Measurements from ENCODE around the gene QSOX1. TPM values are rescaled to one million over a fixed set of nuclear protein-coding genes. Genes with fewer than 3 reads are reported as not detected.

The QSOX1 gene
- total and polyA plus RNA-seq, 2 of the 4 experiments (the other 2 are of a cell fraction) = 102 to 791 TPM

GRCh38 chr1:180247580-180247979 lies 92.9 kb downstream of the QSOX1 start:
- H3K9me3 ChIP-seq (ENCODE audit: control insufficient read depth, insufficient read depth, low read length) = no peaks in the 10 kb centered on the region
- H2AK9ac ChIP-seq (replicated peaks; ENCODE audit: low read depth, low read length, poor library complexity) = no peak overlapping the region
- no peak overlapping the region for H3K23ac ChIP-seq (ENCODE audit: low read depth, low read length)
- H2BK120ac ChIP-seq (ENCODE audit: low read depth, low read length) = no peak overlapping the region
- ATAC-seq (ENCODE audit: low read depth) (no peak), DNase-seq (no peak)
- no peak overlapping the region for H4K5ac ChIP-seq (ENCODE audit: low read depth, low read length)
- no peak overlapping the region for H3K9ac ChIP-seq (ENCODE audit: low read depth, low read length)
- H3K27me3 ChIP-seq (ENCODE audit: control insufficient read depth, insufficient read depth, low read length) = peaks cover 17% of the 10 kb centered on the region
- no peaks in the 10 kb centered on the region for H3K36me3 ChIP-seq (ENCODE audit: control insufficient read depth, insufficient read depth, low read length)
- no peak overlapping the region for H4K8ac ChIP-seq (ENCODE audit: low read depth in 2 of 2, low read length in 2 of 2)
- no peak overlapping the region for H3K27ac ChIP-seq (ENCODE audit: insufficient read depth, low read length)
- no peak overlapping the region for H3K4me2 ChIP-seq (ENCODE audit: low read depth, low read length)
- no peak overlapping the region for H3K14ac ChIP-seq (replicated peaks; ENCODE audit: low read depth, low read length)
- dilution Hi-C loops (cut with HindIII; ENCODE audit: low sequenced_read_pairs, unreplicated experiment) (no loop called here), in situ Hi-C loops (cut with MboI; ENCODE audit: low sequenced_read_pairs) (no loop called here), intact Hi-C loops (cut with micrococcal nuclease) (no loop called here)
- no peak overlapping the region for H2AK5ac ChIP-seq (ENCODE audit: low read depth, low read length)
- no peak overlapping the region for H3K18ac ChIP-seq (ENCODE audit: low read depth, low read length)
- POLR2A ChIA-PET (ENCODE audit: unreplicated experiment) = no interaction called here
- BruUV-seq (replicated peaks) = no TSS peak
- H2BK15ac ChIP-seq (ENCODE audit: low read depth, low read length) = no peak overlapping the region
- no peak overlapping the region for H4K91ac ChIP-seq (ENCODE audit: insufficient read depth, low read depth, low read length)
- no CpG with 5 or more reads among the region's 4 CpGs for WGBS, 2 experiments (ENCODE audit: extremely low coverage in 2 of 2, insufficient read length in 1 of 2)
- H3K4me1 ChIP-seq (ENCODE audit: control insufficient read depth, insufficient read depth, low read length) = peaks cover 4% of the 10 kb centered on the region; the same call in 1 of the 2 replicates
- TF ChIP-seq RAD21 (IDR thresholded peaks at IDR 0.05; ENCODE audit: low read length) (no peak), USF2 (IDR thresholded peaks at IDR 0.05; ENCODE audit: low read depth, low read length) (no peak), FOS (IDR thresholded peaks at IDR 0.05; ENCODE audit: low read depth, low read length) (no peak), CEBPB (IDR thresholded peaks at IDR 0.05; ENCODE audit: low read depth, low read length) (no peak), MXI1 (IDR thresholded peaks at IDR 0.05; ENCODE audit: borderline replicate concordance, low read depth, low read length) (no peak), SMC3 (IDR thresholded peaks at IDR 0.05; ENCODE audit: low read depth, low read length) (no peak), CHD1 (IDR thresholded peaks at IDR 0.05; ENCODE audit: low read depth, low read length) (no peak), MAFK (IDR thresholded peaks at IDR 0.05; ENCODE audit: low read depth, low read length) (no peak), CTCF (conservative IDR thresholded peaks at IDR 0.05; ENCODE audit: low read depth, low read length) (no peak), BHLHE40 (IDR thresholded peaks at IDR 0.05; ENCODE audit: low read depth, low read length) (no peak), RFX5 (IDR thresholded peaks at IDR 0.05; ENCODE audit: low read depth, low read length) (no peak), NFE2L2 (IDR thresholded peaks at IDR 0.05; ENCODE audit: low read depth, low read length) (no peak), RCOR1 (IDR thresholded peaks at IDR 0.05; ENCODE audit: insufficient replicate concordance, low read length) (no peak), ELK1 (IDR thresholded peaks at IDR 0.05; ENCODE audit: borderline replicate concordance, low read depth, low read length) (no peak), MAZ (IDR thresholded peaks at IDR 0.05; ENCODE audit: borderline replicate concordance, low read depth, low read length) (no peak), POLR2A (IDR thresholded peaks at IDR 0.05; ENCODE audit: low read depth, low read length) (no peak)
- H2BK20ac ChIP-seq (ENCODE audit: low read depth, low read length) = no peak overlapping the region
- no peak overlapping the region for H2BK5ac ChIP-seq (ENCODE audit: low read depth, low read length, poor library complexity, severe bottlenecking)
- no peak overlapping the region for H3K4me3 ChIP-seq (ENCODE audit: insufficient read depth, low read depth, low read length)
- no peak overlapping the region for H3K4ac ChIP-seq (ENCODE audit: low read depth, low read length)
- no peak overlapping the region for H2AFZ ChIP-seq (replicated peaks; ENCODE audit: low read length, poor library complexity)
- H3K56ac ChIP-seq (ENCODE audit: extremely low read depth, insufficient read depth, low read length) = no peak overlapping the region
- CTCF ChIA-PET = no interaction called here
- H3K9me1 ChIP-seq (ENCODE audit: insufficient read depth, low read length) = peaks cover 4% of the 10 kb centered on the region; the same call in 1 of the 2 replicates
- no peaks in the 10 kb centered on the region for H4K20me1 ChIP-seq (ENCODE audit: insufficient read depth, low read length)
- no peaks in the 10 kb centered on the region for H3K79me1 ChIP-seq (ENCODE audit: low read depth in 1 of 2, low read length in 2 of 2)
